Measurements from ENCODE around the gene GSTO2. TPM values are rescaled to one million over a fixed set of nuclear protein-coding genes. Genes with fewer than 3 reads are reported as not detected.

GSTO2 gene
- total and polyA plus RNA-seq, 2 of the 13 experiments (the other 11 are each of a cell fraction or from before 2014, with no cell fraction given), result 2.1 to 7.9 TPM

GRCh38 chr10:104308439-104308903 lies 39.5 kb downstream of the GSTO2 start:
- Histone ChIP-seq H3K4me3 (replicated peaks in 1 of 3; ENCODE audit: insufficient read depth in 1 of 3, low read depth in 2 of 3, low read length in 3 of 3) (no peak overlapping the region), H2AFZ (ENCODE audit: low read length) (no peak overlapping the region), H3K27ac (ENCODE audit: extremely low read length, insufficient read depth, low read length) (no peak overlapping the region), H3K9ac (ENCODE audit: insufficient read depth, low read depth, low read length) (no peak overlapping the region), H3K4me1 (ENCODE audit: insufficient read depth, low read length) (peaks cover 16% of the 10 kb centered on the region), H3K9me3 (ENCODE audit: low read length) (no peaks in the 10 kb centered on the region), H3K4me2 (ENCODE audit: low read depth, low read length) (no peak overlapping the region), H3K79me2 (ENCODE audit: insufficient read depth, low read length) (no peaks in the 10 kb centered on the region), H3K27me3 (ENCODE audit: control insufficient read depth in 1 of 2, insufficient read depth in 2 of 2, low read length in 2 of 2) (no peaks in the 10 kb centered on the region; a peak in 1 of 5 replicates), H4K20me1 (ENCODE audit: insufficient read depth, low read length) (no peaks in the 10 kb centered on the region), H3K36me3 (replicated peaks in 1 of 2; ENCODE audit: control insufficient read depth in 1 of 2, insufficient read depth in 2 of 2, low read length in 2 of 2) (no peaks in the 10 kb centered on the region; a peak in 2 of 5 replicates)
- no peak for TF ChIP-seq SMAD3 (CRISPR knock-in tag; IDR thresholded peaks at IDR 0.05)
- TF ChIP-seq RNF219 (CRISPR knock-in tag; IDR thresholded peaks at IDR 0.05), result no peak
- no peak for TF ChIP-seq GZF1 (CRISPR knock-in tag; IDR thresholded peaks at IDR 0.05)
- ChIA-PET POLR2A (no interaction called here), CTCF (ENCODE audit: low intra/inter-chr PET ratio, low total read pairs) (interaction anchor here (3.0 kb wide), 1 partner anchor 42 kb away, joined by 7 read pairs; no protein-coding TSS in a partner anchor)
- no TSS peak for BruUV-seq (replicated peaks)
- 70% methylated on average over 4 of the region's 4 CpGs for WGBS (ENCODE audit: low lambda C conversion rate)
- FAIRE-seq (no peak), DNase-seq (ENCODE audit: low spot score) (no peak), ATAC-seq (no peak)
- in situ Hi-C loops (cut with HindIII; ENCODE audit: extremely low pct_ligation_motif_present, low pct_unique_long_range_greater_than_20kb), result no loop called here
- intact Hi-C loops (cut with micrococcal nuclease; ENCODE audit: unreplicated experiment), result no loop called here

GRCh38 chr10:104309980-104310978 lies 41.3 kb downstream of the GSTO2 start:
- ATAC-seq (no peak), FAIRE-seq (no peak), DNase-seq (ENCODE audit: low spot score) (no peak)
- no TSS peak for BruUV-seq (replicated peaks)
- no peaks in the 10 kb centered on the region for H3K79me2 ChIP-seq (ENCODE audit: insufficient read depth, low read length)
- ChIA-PET CTCF (ENCODE audit: low intra/inter-chr PET ratio, low total read pairs) (interaction anchor here (3.0 kb wide), 1 partner anchor 40 kb away, joined by 7 read pairs; no protein-coding TSS in a partner anchor), POLR2A (no interaction called here)
- no peak overlapping the region for H2AFZ ChIP-seq (ENCODE audit: low read length)
- no peak overlapping the region for H3K9ac ChIP-seq (ENCODE audit: insufficient read depth, low read depth, low read length)
- H3K36me3 ChIP-seq (replicated peaks in 1 of 2; ENCODE audit: control insufficient read depth in 1 of 2, insufficient read depth in 2 of 2, low read length in 2 of 2), result peaks cover 8 to 10% of the 10 kb centered on the region in 2 experiments; a peak in 4 of 5 replicates
- intact Hi-C loops (cut with micrococcal nuclease; ENCODE audit: unreplicated experiment) (no loop called here), in situ Hi-C loops (cut with HindIII; ENCODE audit: extremely low pct_ligation_motif_present, low pct_unique_long_range_greater_than_20kb) (no loop called here)
- WGBS (ENCODE audit: low lambda C conversion rate), result 93% methylated on average over 14 of the region's 15 CpGs
- H3K4me3 ChIP-seq (replicated peaks in 1 of 3; ENCODE audit: insufficient read depth in 1 of 3, low read depth in 2 of 3, low read length in 3 of 3), result no peak overlapping the region
- H3K27me3 ChIP-seq (ENCODE audit: control insufficient read depth in 1 of 2, insufficient read depth in 2 of 2, low read length in 2 of 2), result no peaks in the 10 kb centered on the region; a peak in 1 of 5 replicates
- no peaks in the 10 kb centered on the region for H4K20me1 ChIP-seq (ENCODE audit: insufficient read depth, low read length)
- H3K4me2 ChIP-seq (ENCODE audit: low read depth, low read length), result no peak overlapping the region
- H3K27ac ChIP-seq (ENCODE audit: extremely low read length, insufficient read depth, low read length), result no peak overlapping the region
- no peaks in the 10 kb centered on the region for H3K4me1 ChIP-seq (ENCODE audit: insufficient read depth, low read length)
- no peaks in the 10 kb centered on the region for H3K9me3 ChIP-seq (ENCODE audit: low read length)
- TF ChIP-seq ZNF784 (CRISPR knock-in tag; IDR thresholded peaks at IDR 0.05; ENCODE audit: borderline replicate concordance) (no peak), NFE2 (CRISPR knock-in tag; IDR thresholded peaks at IDR 0.05) (no peak), HOXA3 (CRISPR knock-in tag; IDR thresholded peaks at IDR 0.05) (no peak), NKX3-1 (CRISPR knock-in tag; IDR thresholded peaks at IDR 0.05) (no peak), ZFP62 (CRISPR knock-in tag; IDR thresholded peaks at IDR 0.05) (no peak), SIX1 (CRISPR knock-in tag; IDR thresholded peaks at IDR 0.05; ENCODE audit: borderline replicate concordance) (no peak), MZF1 (CRISPR knock-in tag; IDR thresholded peaks at IDR 0.05; ENCODE audit: borderline replicate concordance) (no peak)

Data from HepG2 (cell line).